OCI-LY1 (cell line): ENCODE results near the gene BICDL1.

Experiments used
- H2AFZ ChIP-seq: fragments of 200-600 bp; sonication (generic), shearing (Covaris generic); 2 replicates; pipeline ENCODE4 v1.6.0; 2014; ENCODE audit warnings: antibody characterized with exemption, mild to moderate bottlenecking, low read length
- H3F3A ChIP-seq: fragments of 200-600 bp; sonication (generic), shearing (Covaris generic); 2 replicates; pipeline ENCODE4 v1.6.0; 2014; ENCODE audit warnings: mild to moderate bottlenecking, antibody characterized with exemption, low read length, moderate library complexity; ENCODE audit not compliant: insufficient read depth
- H3K27ac ChIP-seq: fragments of 200-600 bp; sonication (generic); 2 replicates; pipeline ENCODE4 v1.5.1; 2014; ENCODE audit warnings: low read length, mixed run types, mild to moderate bottlenecking, low read depth; ENCODE audit not compliant: poor library complexity, severe bottlenecking
- H3K27me3 ChIP-seq: fragments of 200-600 bp; sonication (generic); 2 replicates; pipeline ENCODE4 v1.6.0; 2014; ENCODE audit warnings: antibody characterized with exemption, mild to moderate bottlenecking, low read length, moderate library complexity; ENCODE audit not compliant: insufficient read depth
- H3K36me3 ChIP-seq: fragments of 200-600 bp; sonication (generic); 2 replicates; pipeline ENCODE4 v1.6.1; 2014; ENCODE audit warnings: mild to moderate bottlenecking, antibody characterized with exemption, low read length, moderate library complexity, mixed read lengths; ENCODE audit not compliant: insufficient read depth
- H3K4me1 ChIP-seq: fragments of 200-600 bp; sonication (generic); 2 replicates; pipeline ENCODE4 v1.5.1; 2014; ENCODE audit warnings: mild to moderate bottlenecking, low read length, moderate library complexity; ENCODE audit not compliant: insufficient read depth, severe bottlenecking
- H3K4me2 ChIP-seq: fragments of 200-600 bp; sonication (generic), shearing (Covaris generic); 2 replicates; pipeline ENCODE4 v1.6.1; 2014; ENCODE audit warnings: low read length
- H3K4me3 ChIP-seq: fragments of 200-600 bp; sonication (generic); 2 replicates; pipeline ENCODE4 v1.5.1; 2014; ENCODE audit warnings: low read length, low read depth, mild to moderate bottlenecking, mixed read lengths; ENCODE audit not compliant: poor library complexity, severe bottlenecking
- H3K79me2 ChIP-seq: fragments of 200-600 bp; shearing (Covaris generic); 2 replicates; pipeline ENCODE4 v1.6.1; 2016; ENCODE audit warnings: mixed run types, low read length, mixed read lengths; ENCODE audit not compliant: insufficient read depth
- H3K9ac ChIP-seq: fragments of 200-600 bp; sonication (generic), shearing (Covaris generic); 2 replicates; pipeline ENCODE4 v1.6.1; 2014; ENCODE audit warnings: mild to moderate bottlenecking, low read length, mixed read lengths
- H3K9me2 ChIP-seq: fragments of 200-600 bp; sonication (generic), shearing (Covaris generic); 2 replicates; pipeline ENCODE4 v1.6.1; 2014; ENCODE audit warnings: low read depth, mild to moderate bottlenecking, low read length, mixed read lengths
- H3K9me3 ChIP-seq: fragments of 200-600 bp; shearing (Covaris generic); 2 replicates; pipeline ENCODE4 v1.6.1; 2014; ENCODE audit warnings: low read length, mixed read lengths
- H4K20me1 ChIP-seq: fragments of 200-600 bp; sonication (generic), shearing (Covaris generic); 2 replicates; pipeline ENCODE4 v1.6.0; 2016; ENCODE audit warnings: mild to moderate bottlenecking, low read length; ENCODE audit not compliant: insufficient read depth
- CTCF ChIP-seq: fragments of 200-600 bp; sonication (generic), shearing (Covaris generic); IDR thresholded peaks from 2 replicates; pipeline ENCODE4 v1.5.1; 2017; ENCODE audit warnings: mild to moderate bottlenecking, antibody characterized with exemption, low read length, moderate library complexity, mixed read lengths
- EZH2 ChIP-seq: fragments of 200-600 bp; sonication (generic), shearing (Covaris generic); IDR thresholded peaks from 2 replicates; pipeline ENCODE4 v1.8.0; 2017; ENCODE audit warnings: borderline replicate concordance, mixed run types, mild to moderate bottlenecking, antibody characterized with exemption, low read length, moderate library complexity, mixed read lengths

The BICDL1 gene

GRCh38 chr12:120096671-120097202, 107.7 kb downstream of the BICDL1 start:
- Histone ChIP-seq H3K36me3 (peaks cover 76% of the 10 kb centered on the region), H3K4me1 (peaks cover 38% of the 10 kb centered on the region), H3K79me2 (0 out of 2 replicates have a peak, but pooled peaks cover under 1% of the 10 kb centered on the region), H3K9ac (no peak overlapping the region), H3K27me3 (no peaks in the 10 kb centered on the region), H3K9me3 (no peaks in the 10 kb centered on the region), H3K4me2 (no peak overlapping the region), H3K9me2 (no peaks in the 10 kb centered on the region), H3K4me3 (no peak overlapping the region), H3F3A (no peaks in the 10 kb centered on the region), H2AFZ (no peak overlapping the region), H4K20me1 (no peaks in the 10 kb centered on the region), H3K27ac (no peak overlapping the region)
- TF ChIP-seq CTCF: no peak
- TF ChIP-seq EZH2: no peak

- Histone ChIP-seq H3K4me2 (no peak overlapping the region), H3K4me1 (peaks cover 46% of the 10 kb centered on the region), H3K4me3 (no peak overlapping the region), H4K20me1 (no peaks in the 10 kb centered on the region), H2AFZ (no peak overlapping the region), H3K9me3 (no peaks in the 10 kb centered on the region), H3K79me2 (peaks cover 16% of the 10 kb centered on the region), H3K9me2 (no peaks in the 10 kb centered on the region), H3K36me3 (peaks cover 86% of the 10 kb centered on the region), H3F3A (no peaks in the 10 kb centered on the region), H3K27ac (no peak overlapping the region), H3K9ac (no peak overlapping the region), H3K27me3 (no peaks in the 10 kb centered on the region)
- TF ChIP-seq CTCF (no peak), EZH2 (no peak)
These were observed 109.9 kb downstream of the BICDL1 start for GRCh38 chr12:120098756-120099470.

- Histone ChIP-seq H4K20me1 (no peaks in the 10 kb centered on the region), H3K79me2 (peaks cover 17% of the 10 kb centered on the region), H3K4me3 (no peak overlapping the region), H2AFZ (no peak overlapping the region), H3K9ac (no peak overlapping the region), H3K27me3 (no peaks in the 10 kb centered on the region), H3F3A (no peaks in the 10 kb centered on the region), H3K4me1 (peaks cover 38% of the 10 kb centered on the region), H3K36me3 (peaks cover 90% of the 10 kb centered on the region), H3K9me3 (no peaks in the 10 kb centered on the region), H3K9me2 (no peaks in the 10 kb centered on the region), H3K27ac (no peak overlapping the region), H3K4me2 (no peak overlapping the region)
- TF ChIP-seq CTCF: no peak
- TF ChIP-seq EZH2: no peak
These were observed 110.7 kb downstream of the BICDL1 start for GRCh38 chr12:120099738-120100137.
